K562 (cell line): ENCODE data around the gene CCL27. TPM values are rescaled to one million over a fixed set of nuclear protein-coding genes. Genes with fewer than 3 reads are reported as not detected.
A peak's percentile ranks its signal among the peaks of the same experiment; 100 is the strongest.

Experiments
- ARID1B ChIP-seq: fragments of 450-650 bp; IDR thresholded peaks from 2 replicates; pipeline ENCODE4 v1.6.1; 2016; ENCODE audit warnings: antibody characterized with exemption, mild to moderate bottlenecking, inconsistent platforms
- ARNT ChIP-seq, 2 experiments: fragments of 450-650 bp; IDR thresholded peaks; 2 replicates each; pipeline ENCODE4 v1.6.1; 2016; ENCODE audit warnings: mild to moderate bottlenecking in 1 of 2
- ATF4 ChIP-seq: fragments of 450-650 bp; formaldehyde crosslinking; IDR thresholded peaks from 2 replicates; pipeline ENCODE4 v1.4.0; 2022; ENCODE audit warnings: mild to moderate bottlenecking, moderate library complexity
- DPF2 ChIP-seq: fragments of 450-650 bp; IDR thresholded peaks from 2 replicates; pipeline ENCODE4 v1.6.1; 2016
- FOXK1 ChIP-seq: sonication (generic); formaldehyde crosslinking; IDR thresholded peaks from 2 replicates; pipeline ENCODE4 v1.8.0; 2022; ENCODE audit warnings: missing genetic modification reagents, mild to moderate bottlenecking, borderline replicate concordance
- HDAC8 ChIP-seq: fragments of 450-650 bp; IDR thresholded peaks from 2 replicates; pipeline ENCODE4 v1.6.1; 2016; ENCODE audit warnings: mild to moderate bottlenecking, missing genetic modification characterization, moderate library complexity, missing compliant biosample characterization
- MLLT1 ChIP-seq, 2 experiments: fragments of 450-650 bp; IDR thresholded peaks; 2 replicates each; pipeline ENCODE4 v1.6.1; 2016
- MXI1 ChIP-seq: IDR thresholded peaks from 2 replicates; pipeline ENCODE4 v1.6.1; 2011; ENCODE audit warnings: low read depth, mild to moderate bottlenecking, improper control_type of control experiment, low read length
- PCBP1 ChIP-seq: fragments of 200-400 bp; formaldehyde crosslinking; IDR thresholded peaks from 2 replicates; pipeline ENCODE4 v1.6.1; 2018; ENCODE audit warnings: mild to moderate bottlenecking, low read depth, low read length; ENCODE audit not compliant: poor library complexity, severe bottlenecking
- RAD51 ChIP-seq: fragments of 450-650 bp; IDR thresholded peaks from 2 replicates; pipeline ENCODE4 v1.7.1; 2016; ENCODE audit warnings: low read depth, mild to moderate bottlenecking, borderline replicate concordance
- ZBTB8A ChIP-seq: fragments of 450-650 bp; IDR thresholded peaks from 2 replicates; pipeline ENCODE4 v1.6.1; 2018; ENCODE audit warnings: mild to moderate bottlenecking, moderate library complexity; ENCODE audit not compliant: partially characterized antibody
- ZNF561 ChIP-seq: fragments of 450-650 bp; formaldehyde crosslinking; conservative IDR thresholded peaks from 2 replicates; pipeline ENCODE4 v1.4.0; 2020; ENCODE audit warnings: mild to moderate bottlenecking, moderate library complexity
- polyA plus RNA-seq, 8 experiments: library from polyadenylated mRNA; depleted of rRNA in 4 of 8; stranded (reverse) in 5 of 8; unstranded in 3 of 8; fragments of >200 nt; fragmentation: Nextera tagmentation in 2 of 8; fragmentation: Illumina TruSeq in 1 of 8; extraction: Ambion mirVana in 2 of 8; extraction: Trizol in 1 of 8; gene quantifications; 2 replicates each; pipeline versions ENCODE4 v1.2.1 to v1.2.3, GENCODE V29; 2011 to 2014; ENCODE audit warnings: inconsistent platforms in 1 of 8, missing spikeins in 1 of 8
- total RNA-seq, 7 experiments: library from RNA; depleted of rRNA in 6 of 7; stranded (reverse); fragments of >200 nt in 6 of 7; fragmentation: Illumina TruSeq in 2 of 7; extraction: Trizol in 2 of 7; gene quantifications; 2 replicates each; pipeline versions ENCODE4 v1.2.1 to v1.2.3, GENCODE V29; 2011 to 2021; ENCODE audit warnings: low replicate concordance in 1 of 7
- TF ChIP-seq, protein P1 (sequence below): fragments of 250-450 bp; sonication (Bioruptor Pico); IDR thresholded peaks from 2 replicates; pipeline ENCODE4 v1.8.0; 2022; ENCODE audit warnings: moderate library complexity, mild to moderate bottlenecking, inconsistent platforms
- TF ChIP-seq, protein P2 (sequence below): fragments of 450-650 bp; formaldehyde crosslinking; IDR thresholded peaks from 2 replicates; pipeline ENCODE4 v1.4.0; 2022; ENCODE audit warnings: missing genetic modification characterization
- TF ChIP-seq, protein P3 (sequence below): fragments of 250-450 bp; sonication (Bioruptor Pico); IDR thresholded peaks from 2 replicates; pipeline ENCODE4 v1.5.0; 2021
- TF ChIP-seq, protein P4 (sequence below): sonication (generic); formaldehyde crosslinking; IDR thresholded peaks from 2 replicates; pipeline ENCODE4 v1.8.0; 2022; ENCODE audit warnings: mild to moderate bottlenecking, low read depth, missing genetic modification reagents
- TF ChIP-seq, protein P5 (sequence below): sonication (generic); formaldehyde crosslinking; IDR thresholded peaks from 2 replicates; pipeline ENCODE4 v1.8.1; 2023; ENCODE audit warnings: mild to moderate bottlenecking, missing genetic modification reagents

CCL27 gene
- total and polyA plus RNA-seq, 9 of the 15 experiments (the other 6 are each of a cell fraction or from before 2014, with no cell fraction given) = 0.10 to 0.53 (median 0.27) TPM; not detected in 5

- TF ChIP-seq, protein P1, sequence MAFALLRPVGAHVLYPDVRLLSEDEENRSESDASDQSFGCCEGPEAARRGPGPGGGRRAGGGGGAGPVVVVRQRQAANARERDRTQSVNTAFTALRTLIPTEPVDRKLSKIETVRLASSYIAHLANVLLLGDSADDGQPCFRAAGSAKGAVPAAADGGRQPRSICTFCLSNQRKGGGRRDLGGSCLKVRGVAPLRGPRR (CRISPR knock-in tag) = no peak
- TF ChIP-seq, protein P2, sequence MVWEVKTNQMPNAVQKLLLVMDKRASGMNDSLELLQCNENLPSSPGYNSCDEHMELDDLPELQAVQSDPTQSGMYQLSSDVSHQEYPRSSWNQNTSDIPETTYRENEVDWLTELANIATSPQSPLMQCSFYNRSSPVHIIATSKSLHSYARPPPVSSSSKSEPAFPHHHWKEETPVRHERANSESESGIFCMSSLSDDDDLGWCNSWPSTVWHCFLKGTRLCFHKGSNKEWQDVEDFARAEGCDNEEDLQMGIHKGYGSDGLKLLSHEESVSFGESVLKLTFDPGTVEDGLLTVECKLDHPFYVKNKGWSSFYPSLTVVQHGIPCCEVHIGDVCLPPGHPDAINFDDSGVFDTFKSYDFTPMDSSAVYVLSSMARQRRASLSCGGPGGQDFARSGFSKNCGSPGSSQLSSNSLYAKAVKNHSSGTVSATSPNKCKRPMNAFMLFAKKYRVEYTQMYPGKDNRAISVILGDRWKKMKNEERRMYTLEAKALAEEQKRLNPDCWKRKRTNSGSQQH (CRISPR knock-in tag) = no peak
- no peak; the same call in 1 of the 2 replicates for TF ChIP-seq ARID1B
- TF ChIP-seq ATF4 = no peak
- TF ChIP-seq DPF2 = no peak
- no peak for TF ChIP-seq ZBTB8A
- TF ChIP-seq, protein P3, sequence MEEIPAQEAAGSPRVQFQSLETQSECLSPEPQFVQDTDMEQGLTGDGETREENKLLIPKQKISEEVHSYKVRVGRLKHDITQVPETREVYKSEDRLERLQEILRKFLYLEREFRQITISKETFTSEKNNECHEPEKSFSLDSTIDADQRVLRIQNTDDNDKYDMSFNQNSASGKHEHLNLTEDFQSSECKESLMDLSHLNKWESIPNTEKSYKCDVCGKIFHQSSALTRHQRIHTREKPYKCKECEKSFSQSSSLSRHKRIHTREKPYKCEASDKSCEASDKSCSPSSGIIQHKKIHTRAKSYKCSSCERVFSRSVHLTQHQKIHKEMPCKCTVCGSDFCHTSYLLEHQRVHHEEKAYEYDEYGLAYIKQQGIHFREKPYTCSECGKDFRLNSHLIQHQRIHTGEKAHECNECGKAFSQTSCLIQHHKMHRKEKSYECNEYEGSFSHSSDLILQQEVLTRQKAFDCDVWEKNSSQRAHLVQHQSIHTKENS (CRISPR knock-in tag) = no peak
- no peak for TF ChIP-seq MLLT1 (IDR thresholded peaks at IDR 0.05)
- no peak for TF ChIP-seq ZNF561 (CRISPR knock-in tag)
- no peak for TF ChIP-seq PCBP1
- peak; percentile 96 for TF ChIP-seq RAD51
- TF ChIP-seq MXI1 = 0 out of 2 replicates have a peak, but pooled peaks have one; percentile 31
- TF ChIP-seq HDAC8 (tag) = no peak
- TF ChIP-seq ARNT (IDR thresholded peaks at IDR 0.05) = no peak
- TF ChIP-seq, protein P4, sequence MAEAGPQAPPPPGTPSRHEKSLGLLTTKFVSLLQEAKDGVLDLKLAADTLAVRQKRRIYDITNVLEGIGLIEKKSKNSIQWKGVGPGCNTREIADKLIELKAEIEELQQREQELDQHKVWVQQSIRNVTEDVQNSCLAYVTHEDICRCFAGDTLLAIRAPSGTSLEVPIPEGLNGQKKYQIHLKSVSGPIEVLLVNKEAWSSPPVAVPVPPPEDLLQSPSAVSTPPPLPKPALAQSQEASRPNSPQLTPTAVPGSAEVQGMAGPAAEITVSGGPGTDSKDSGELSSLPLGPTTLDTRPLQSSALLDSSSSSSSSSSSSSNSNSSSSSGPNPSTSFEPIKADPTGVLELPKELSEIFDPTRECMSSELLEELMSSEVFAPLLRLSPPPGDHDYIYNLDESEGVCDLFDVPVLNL (CRISPR knock-in tag) = no peak
- TF ChIP-seq FOXK1 = no peak
- TF ChIP-seq, protein P5, sequence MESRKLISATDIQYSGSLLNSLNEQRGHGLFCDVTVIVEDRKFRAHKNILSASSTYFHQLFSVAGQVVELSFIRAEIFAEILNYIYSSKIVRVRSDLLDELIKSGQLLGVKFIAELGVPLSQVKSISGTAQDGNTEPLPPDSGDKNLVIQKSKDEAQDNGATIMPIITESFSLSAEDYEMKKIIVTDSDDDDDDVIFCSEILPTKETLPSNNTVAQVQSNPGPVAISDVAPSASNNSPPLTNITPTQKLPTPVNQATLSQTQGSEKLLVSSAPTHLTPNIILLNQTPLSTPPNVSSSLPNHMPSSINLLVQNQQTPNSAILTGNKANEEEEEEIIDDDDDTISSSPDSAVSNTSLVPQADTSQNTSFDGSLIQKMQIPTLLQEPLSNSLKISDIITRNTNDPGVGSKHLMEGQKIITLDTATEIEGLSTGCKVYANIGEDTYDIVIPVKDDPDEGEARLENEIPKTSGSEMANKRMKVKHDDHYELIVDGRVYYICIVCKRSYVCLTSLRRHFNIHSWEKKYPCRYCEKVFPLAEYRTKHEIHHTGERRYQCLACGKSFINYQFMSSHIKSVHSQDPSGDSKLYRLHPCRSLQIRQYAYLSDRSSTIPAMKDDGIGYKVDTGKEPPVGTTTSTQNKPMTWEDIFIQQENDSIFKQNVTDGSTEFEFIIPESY = no peak
Observed at GRCh38 chr9:34646211-34647083, 16.0 kb downstream of the CCL27 start, which contains the start of gene GALT (continued).
